Ishikawa (cell line): ENCODE data around the gene DAZAP2.

Source experiments
- CEBPB ChIP-seq: IDR thresholded peaks from 2 replicates; pipeline ENCODE4 v1.6.1; 2012
- CREB1 ChIP-seq: IDR thresholded peaks from 2 replicates; pipeline ENCODE4 v1.6.1; 2012; ENCODE audit warnings: low read depth
- EGR1 ChIP-seq: IDR thresholded peaks from 2 replicates; pipeline ENCODE4 v1.6.1; 2012
- EP300 ChIP-seq: IDR thresholded peaks from 2 replicates; pipeline ENCODE4 v1.6.1; 2012; ENCODE audit warnings: borderline replicate concordance
- FOXM1 ChIP-seq: IDR thresholded peaks from 2 replicates; pipeline ENCODE4 v1.6.1; 2012; ENCODE audit warnings: low read depth, borderline replicate concordance
- NFIC ChIP-seq: IDR thresholded peaks from 2 replicates; pipeline ENCODE4 v1.6.1; 2012
- RAD21 ChIP-seq: IDR thresholded peaks from 2 replicates; pipeline ENCODE4 v1.6.1; 2012; ENCODE audit warnings: low read depth
- TAF1 ChIP-seq: IDR thresholded peaks from 2 replicates; pipeline ENCODE4 v1.6.1; 2012; ENCODE audit warnings: low read depth, mild to moderate bottlenecking
- TCF12 ChIP-seq: IDR thresholded peaks from 2 replicates; pipeline ENCODE4 v1.6.1; 2012; ENCODE audit warnings: low read depth
- TEAD4 ChIP-seq: IDR thresholded peaks from 2 replicates; pipeline ENCODE4 v1.6.1; 2012
- USF1 ChIP-seq: IDR thresholded peaks from 2 replicates; pipeline ENCODE4 v1.6.1; 2012
- YY1 ChIP-seq: IDR thresholded peaks from 2 replicates; pipeline ENCODE4 v1.6.1; 2012; ENCODE audit warnings: low read depth
- ZBTB7A ChIP-seq: IDR thresholded peaks from 2 replicates; pipeline ENCODE4 v1.6.1; 2012; ENCODE audit warnings: low read depth
- TF ChIP-seq, protein P1 (sequence below): IDR thresholded peaks from 2 replicates; pipeline ENCODE4 v1.6.1; 2012; ENCODE audit warnings: low read depth, mild to moderate bottlenecking
- TF ChIP-seq, protein P2 (sequence below): IDR thresholded peaks from 2 replicates; pipeline ENCODE4 v1.6.1; 2012

The DAZAP2 gene

GRCh38 chr12:51245476-51246253 is 7.0 kb downstream of the DAZAP2 start:
- TF ChIP-seq FOXM1 (no peak), CREB1 (no peak)
- TF ChIP-seq, protein P1, sequence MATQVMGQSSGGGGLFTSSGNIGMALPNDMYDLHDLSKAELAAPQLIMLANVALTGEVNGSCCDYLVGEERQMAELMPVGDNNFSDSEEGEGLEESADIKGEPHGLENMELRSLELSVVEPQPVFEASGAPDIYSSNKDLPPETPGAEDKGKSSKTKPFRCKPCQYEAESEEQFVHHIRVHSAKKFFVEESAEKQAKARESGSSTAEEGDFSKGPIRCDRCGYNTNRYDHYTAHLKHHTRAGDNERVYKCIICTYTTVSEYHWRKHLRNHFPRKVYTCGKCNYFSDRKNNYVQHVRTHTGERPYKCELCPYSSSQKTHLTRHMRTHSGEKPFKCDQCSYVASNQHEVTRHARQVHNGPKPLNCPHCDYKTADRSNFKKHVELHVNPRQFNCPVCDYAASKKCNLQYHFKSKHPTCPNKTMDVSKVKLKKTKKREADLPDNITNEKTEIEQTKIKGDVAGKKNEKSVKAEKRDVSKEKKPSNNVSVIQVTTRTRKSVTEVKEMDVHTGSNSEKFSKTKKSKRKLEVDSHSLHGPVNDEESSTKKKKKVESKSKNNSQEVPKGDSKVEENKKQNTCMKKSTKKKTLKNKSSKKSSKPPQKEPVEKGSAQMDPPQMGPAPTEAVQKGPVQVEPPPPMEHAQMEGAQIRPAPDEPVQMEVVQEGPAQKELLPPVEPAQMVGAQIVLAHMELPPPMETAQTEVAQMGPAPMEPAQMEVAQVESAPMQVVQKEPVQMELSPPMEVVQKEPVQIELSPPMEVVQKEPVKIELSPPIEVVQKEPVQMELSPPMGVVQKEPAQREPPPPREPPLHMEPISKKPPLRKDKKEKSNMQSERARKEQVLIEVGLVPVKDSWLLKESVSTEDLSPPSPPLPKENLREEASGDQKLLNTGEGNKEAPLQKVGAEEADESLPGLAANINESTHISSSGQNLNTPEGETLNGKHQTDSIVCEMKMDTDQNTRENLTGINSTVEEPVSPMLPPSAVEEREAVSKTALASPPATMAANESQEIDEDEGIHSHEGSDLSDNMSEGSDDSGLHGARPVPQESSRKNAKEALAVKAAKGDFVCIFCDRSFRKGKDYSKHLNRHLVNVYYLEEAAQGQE = no peak

- TF ChIP-seq TCF12 (no peak), NFIC (no peak), RAD21 (peak; percentile 34), ZBTB7A (no peak), USF1 (no peak), FOXM1 (no peak), YY1 (no peak), EGR1 (no peak)
Measured at GRCh38 chr12:51246254-51246853, 7.7 kb downstream of the DAZAP2 start.

DNA sequence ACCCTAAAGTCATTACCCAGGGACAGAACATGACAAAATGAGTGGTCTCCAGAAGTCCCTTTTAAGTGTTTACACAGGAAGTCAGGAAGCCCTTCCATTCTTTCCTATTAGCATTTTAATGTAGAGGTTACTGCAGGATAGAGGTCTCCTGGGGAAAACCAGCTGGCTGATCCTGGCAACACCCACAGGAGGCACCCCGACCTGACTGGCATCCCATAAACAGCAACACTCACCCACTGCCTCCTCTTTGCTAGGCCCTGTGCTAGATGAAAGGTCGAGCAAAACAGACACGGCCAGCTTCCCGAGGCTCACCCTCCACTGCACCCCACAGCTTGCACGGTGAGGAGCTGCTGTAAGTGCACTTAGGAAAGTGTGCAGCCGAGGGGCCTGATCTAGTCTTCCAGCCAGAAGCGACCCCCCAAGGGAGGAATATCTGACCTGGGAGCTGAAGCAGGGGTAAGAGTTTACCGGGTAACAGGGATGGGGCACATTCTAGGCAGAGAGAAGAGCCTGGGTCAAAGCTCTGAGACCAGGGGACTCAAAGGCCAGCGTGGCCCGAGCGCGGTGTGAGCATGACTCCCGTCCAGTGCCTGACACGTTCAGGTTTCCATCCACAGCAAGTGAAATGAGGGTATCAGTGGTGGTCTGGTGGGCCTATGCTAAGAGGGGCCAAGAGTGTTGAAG is 9.0 kb downstream of the DAZAP2 start:
- TF ChIP-seq YY1 = no peak
- TF ChIP-seq CEBPB = no peak
- no peak for TF ChIP-seq ZBTB7A

GRCh38 chr12:51253276-51253675 is 14.7 kb downstream of the DAZAP2 start:
- TF ChIP-seq ZBTB7A (no peak), TEAD4 (no peak), RAD21 (no peak), EGR1 (no peak), TAF1 (no peak), CREB1 (no peak), EP300 (no peak), NFIC (no peak), CEBPB (no peak), USF1 (no peak), YY1 (no peak), FOXM1 (no peak), TCF12 (no peak)
- TF ChIP-seq, protein P2, sequence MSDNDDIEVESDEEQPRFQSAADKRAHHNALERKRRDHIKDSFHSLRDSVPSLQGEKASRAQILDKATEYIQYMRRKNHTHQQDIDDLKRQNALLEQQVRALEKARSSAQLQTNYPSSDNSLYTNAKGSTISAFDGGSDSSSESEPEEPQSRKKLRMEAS = no peak
- TF ChIP-seq, protein P1 = no peak

GRCh38 chr12:51254536-51254935 is 15.9 kb downstream of the DAZAP2 start:
- TF ChIP-seq TAF1 = no peak
- TF ChIP-seq RAD21 = no peak
- no peak for TF ChIP-seq FOXM1
- TF ChIP-seq, protein P2 = no peak
- TF ChIP-seq NFIC = no peak
- no peak for TF ChIP-seq CEBPB
- no peak for TF ChIP-seq EP300
- TF ChIP-seq, protein P1 = no peak
- TF ChIP-seq TEAD4 = no peak
- no peak for TF ChIP-seq TCF12
- no peak for TF ChIP-seq USF1
- TF ChIP-seq YY1 = no peak
- TF ChIP-seq EGR1 = no peak
- no peak for TF ChIP-seq CREB1
